Non-pigmented ciliary epithelial cell (primary cell): ENCODE results near the gene DUS4L.
A peak's percentile ranks its signal among the peaks of the same experiment; 100 is the strongest.

ENCODE experiments used
- DNase-seq: peaks from one replicate; pipeline ENCODE4 v3.0.0-alpha.2; 2010; ENCODE audit warnings: low read depth

Gene DUS4L

DNA sequence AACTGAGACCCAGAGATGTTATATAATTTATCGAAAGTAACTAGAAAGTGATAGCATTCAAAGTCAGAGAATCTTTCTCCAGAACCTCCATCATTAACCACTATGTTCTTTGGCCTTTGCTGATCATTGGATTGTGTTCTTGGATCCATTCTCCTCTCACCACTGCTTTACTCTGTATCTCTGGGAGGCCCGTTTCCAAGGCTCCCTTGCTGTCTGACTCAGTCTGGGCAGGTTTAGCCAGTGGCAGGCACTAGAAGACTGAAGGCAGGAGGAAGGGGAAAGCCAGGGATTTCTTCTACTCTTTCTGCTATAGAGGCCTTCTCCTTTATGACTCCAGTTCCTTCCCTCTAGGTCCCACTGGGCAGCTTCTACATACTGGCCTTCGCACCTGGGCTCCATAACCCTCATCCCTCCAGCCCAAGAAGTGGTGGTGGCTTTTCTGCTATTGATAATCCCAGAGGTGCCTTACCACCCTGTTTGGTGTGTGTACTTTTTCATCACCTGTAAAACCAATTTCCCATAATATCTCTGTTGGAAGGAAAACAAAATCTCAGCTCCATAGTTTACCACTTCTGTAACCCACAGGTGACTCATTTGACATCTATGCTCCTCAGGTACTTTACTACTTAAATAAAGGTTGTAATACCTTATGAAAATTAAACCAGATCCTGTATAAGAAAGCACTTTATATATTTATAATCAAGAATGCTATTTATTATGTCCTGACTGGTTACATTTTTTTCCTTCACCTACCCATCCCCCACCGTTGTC, 52.3 kb downstream of the DUS4L start:
- no peak for DNase-seq

DNA sequence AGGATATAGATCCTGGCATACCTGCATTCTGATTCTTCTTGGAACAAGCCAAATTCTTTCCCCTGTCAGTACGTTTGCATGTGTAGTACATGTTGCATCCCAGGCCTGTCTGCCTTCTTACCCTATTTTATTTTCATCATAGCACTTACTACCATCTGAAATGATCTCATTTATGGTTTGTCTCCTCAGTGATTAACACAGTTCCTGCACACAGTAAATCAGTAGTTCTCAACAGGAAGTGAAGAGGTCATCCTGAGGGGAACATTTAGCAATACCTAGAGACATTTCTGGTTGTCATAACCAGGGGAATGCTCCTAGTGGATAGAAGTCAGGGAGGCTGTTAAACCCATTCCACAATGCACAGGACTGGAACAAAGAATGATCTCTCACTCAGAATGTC, 58.7 kb downstream of the DUS4L start:
- peak; percentile 81 for DNase-seq

DNA sequence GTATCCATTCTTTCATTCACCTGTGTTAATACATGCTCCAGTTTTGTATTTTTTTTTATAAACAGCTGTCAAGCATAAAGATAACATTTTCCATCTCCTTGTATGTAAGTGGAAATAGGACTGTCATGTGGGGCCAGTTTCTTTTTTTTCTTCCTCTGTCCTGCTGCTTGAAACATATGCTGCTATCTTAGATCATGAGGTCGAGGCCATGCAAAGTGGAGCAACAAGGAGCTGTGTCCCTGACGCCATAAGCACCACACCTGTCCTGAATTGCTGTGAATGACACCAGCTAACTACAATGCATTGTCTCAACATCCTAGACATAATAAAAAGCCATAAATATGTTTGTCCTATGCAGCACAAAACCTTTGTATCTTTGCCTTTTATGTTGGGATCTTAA, 59.1 kb downstream of the DUS4L start:
- DNase-seq: no peak

DNA sequence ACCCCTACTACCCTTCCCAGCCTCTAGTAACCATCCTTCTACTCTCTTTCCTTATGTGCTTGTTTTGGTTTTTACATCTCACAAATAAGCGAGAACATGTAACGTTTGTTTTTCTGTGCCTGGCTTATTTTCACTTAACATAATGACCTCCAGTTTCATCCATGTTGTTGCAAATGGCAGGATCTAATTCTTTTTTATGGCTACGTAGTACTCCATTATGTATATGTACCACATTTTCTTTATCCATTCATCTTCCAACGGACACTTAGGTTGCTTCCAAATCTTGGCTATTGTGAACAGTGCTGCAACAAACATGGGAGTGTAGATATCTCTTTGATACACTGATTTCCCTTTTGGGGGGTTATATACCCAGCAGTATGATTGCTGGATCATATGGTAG, 63.2 kb downstream of the DUS4L start:
- no peak for DNase-seq
